ENCODE measurements around the gene CDK14.

The CDK14 gene

GRCh38 chr7:91034459-91035368 lies 438.6 kb downstream of the CDK14 start:
- peak; percentile 6 for DNase-seq

- DNase-seq, result no peak
Measured at GRCh38 chr7:91039033-91039432, 442.9 kb downstream of the CDK14 start.

- DNase-seq, result no peak
Measured at GRCh38 chr7:91041141-91041540, 445.0 kb downstream of the CDK14 start.

DNA sequence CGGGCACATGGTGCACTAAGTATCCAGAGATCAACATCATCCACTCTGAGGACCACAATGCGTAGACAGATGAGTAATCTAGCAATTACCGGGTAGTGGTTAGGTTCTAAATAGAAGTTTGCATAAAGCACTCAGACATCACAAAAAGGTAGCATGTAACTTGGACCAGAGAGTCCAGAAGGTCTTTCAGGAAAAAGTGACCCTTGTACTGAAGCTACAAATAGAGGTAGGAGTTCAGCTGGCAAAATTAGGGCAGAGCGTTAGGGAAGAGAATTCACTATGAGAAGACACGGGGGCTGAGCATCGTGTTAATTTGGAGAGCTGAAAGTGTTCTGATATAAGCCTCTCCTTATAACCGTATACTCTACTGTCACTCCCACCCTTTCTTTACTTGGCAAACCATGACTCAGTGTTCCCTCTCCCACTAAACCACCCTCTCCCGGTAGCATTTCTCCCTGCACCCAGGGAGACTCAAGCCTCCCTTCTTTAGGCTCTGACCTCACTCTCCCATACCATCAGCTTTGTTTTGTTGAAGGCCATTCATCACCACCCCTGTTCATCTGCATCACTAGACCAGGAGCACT lies 445.9 kb downstream of the CDK14 start:
- no peak for DNase-seq

- no peak for DNase-seq
Measured at GRCh38 chr7:91043186-91043585, 447.1 kb downstream of the CDK14 start.

GRCh38 chr7:91043924-91044645 lies 448.0 kb downstream of the CDK14 start:
- DNase-seq, result no peak

- DNase-seq, result no peak
Measured at GRCh38 chr7:91045606-91046005, 449.5 kb downstream of the CDK14 start.

GRCh38 chr7:91046322-91047089 lies 450.4 kb downstream of the CDK14 start:
- no peak for DNase-seq

- DNase-seq, result no peak
Measured at GRCh38 chr7:91047636-91048035, 451.5 kb downstream of the CDK14 start.

GRCh38 chr7:91050677-91051076 lies 454.6 kb downstream of the CDK14 start:
- DNase-seq, result no peak

DNA sequence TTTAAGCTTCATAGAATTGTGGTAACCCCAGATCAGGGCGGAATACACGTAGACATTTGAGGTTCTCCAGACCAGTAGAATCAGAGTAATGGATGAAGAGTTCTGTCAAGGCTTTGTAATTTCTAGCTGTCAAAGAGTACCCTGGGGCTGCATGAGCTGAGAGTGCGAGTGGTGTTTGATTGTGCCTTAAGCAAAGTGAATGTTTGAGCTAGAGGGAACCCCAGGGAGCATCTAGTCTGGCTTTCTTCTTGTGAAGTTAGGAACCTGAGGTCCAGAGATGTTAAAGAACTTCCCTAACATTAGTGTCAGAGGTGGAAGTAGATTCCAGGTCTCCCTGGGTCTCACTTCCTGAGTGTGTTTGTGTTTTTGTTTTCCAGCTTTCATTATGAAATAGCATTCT lies 455.8 kb downstream of the CDK14 start:
- no peak for DNase-seq

DNA sequence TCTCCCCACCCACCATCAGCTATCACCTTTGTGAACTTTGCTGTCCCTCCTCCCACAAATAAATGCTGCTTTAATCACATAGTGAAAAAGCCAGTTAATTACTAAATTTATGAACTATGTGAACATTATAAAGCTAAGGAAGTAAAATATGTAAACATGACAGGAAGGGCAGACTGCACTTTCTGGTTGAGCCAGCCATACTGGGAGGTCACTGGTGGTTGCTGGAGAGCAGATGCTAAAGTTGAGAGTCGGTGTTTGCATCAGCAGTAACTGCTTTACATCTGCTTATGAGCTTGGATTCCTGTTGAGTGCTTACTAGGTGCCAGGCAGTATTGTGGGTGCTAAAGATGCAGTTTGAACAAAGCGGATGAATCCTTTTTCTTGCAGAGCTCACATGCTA lies 458.3 kb downstream of the CDK14 start:
- no peak for DNase-seq

GRCh38 chr7:91055219-91055618 lies 459.1 kb downstream of the CDK14 start:
- no peak for DNase-seq

GRCh38 chr7:91062713-91063112 lies 466.6 kb downstream of the CDK14 start:
- no peak for DNase-seq

DNA sequence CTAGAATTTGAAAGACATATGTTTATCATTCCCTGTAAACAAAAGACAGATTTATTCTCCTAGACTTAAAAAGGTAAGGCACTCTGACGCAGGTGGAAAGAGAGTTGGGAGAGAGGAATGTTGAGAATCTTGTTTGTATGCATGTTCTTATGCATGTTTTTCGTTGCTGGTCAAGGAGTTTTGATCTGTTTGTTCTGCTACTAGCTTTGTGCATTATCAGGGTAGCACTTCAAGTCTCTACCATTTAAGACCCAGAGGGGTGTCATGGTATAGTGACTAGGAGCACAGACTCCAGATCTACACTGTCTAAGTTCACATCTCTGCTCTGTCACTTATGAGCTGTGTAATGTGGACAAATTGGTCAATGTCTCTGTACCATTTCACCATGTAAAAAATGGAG lies 467.9 kb downstream of the CDK14 start:
- DNase-seq, result no peak

- no peak for DNase-seq
Measured at GRCh38 chr7:91064938-91065337, 468.8 kb downstream of the CDK14 start.

DNA sequence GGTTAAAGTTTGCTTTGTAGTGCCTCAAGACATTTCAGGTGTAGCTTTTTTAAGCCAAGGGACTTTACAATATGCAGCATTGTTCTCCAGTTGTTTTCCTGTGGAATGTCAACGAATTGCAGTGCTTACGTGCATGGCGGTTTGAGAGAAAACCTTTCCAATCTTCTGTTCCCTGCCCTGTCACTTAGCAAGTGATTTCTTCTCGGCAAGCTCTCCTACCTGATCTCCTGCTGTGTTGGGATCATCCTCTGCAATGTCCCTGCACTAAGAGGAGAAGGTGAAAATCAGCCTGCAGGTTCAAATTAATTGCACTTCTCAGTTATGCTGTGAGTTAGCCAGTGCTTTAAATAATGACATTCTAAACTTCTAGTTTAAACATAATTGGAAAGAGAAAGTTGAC lies 470.5 kb downstream of the CDK14 start:
- no peak for DNase-seq

DNA sequence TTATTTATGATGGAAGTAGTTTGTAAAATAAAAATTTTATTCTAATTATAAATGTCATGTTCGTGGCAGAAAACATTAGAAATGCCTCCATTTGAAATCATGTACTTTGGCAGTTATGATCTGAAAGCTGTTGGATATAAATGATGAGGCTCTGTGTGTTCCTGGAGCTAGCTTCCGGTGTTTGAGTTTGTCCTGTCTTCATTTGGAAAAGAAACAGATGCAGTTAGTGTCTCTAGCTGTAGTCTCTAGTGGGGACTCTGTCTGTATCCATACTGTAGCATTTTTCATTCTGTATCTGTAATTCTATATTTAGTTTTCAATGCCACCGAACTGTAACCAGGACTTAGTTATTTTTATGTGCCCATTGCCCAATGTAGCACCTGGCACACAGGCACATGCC lies 471.1 kb downstream of the CDK14 start:
- no peak for DNase-seq

DNA sequence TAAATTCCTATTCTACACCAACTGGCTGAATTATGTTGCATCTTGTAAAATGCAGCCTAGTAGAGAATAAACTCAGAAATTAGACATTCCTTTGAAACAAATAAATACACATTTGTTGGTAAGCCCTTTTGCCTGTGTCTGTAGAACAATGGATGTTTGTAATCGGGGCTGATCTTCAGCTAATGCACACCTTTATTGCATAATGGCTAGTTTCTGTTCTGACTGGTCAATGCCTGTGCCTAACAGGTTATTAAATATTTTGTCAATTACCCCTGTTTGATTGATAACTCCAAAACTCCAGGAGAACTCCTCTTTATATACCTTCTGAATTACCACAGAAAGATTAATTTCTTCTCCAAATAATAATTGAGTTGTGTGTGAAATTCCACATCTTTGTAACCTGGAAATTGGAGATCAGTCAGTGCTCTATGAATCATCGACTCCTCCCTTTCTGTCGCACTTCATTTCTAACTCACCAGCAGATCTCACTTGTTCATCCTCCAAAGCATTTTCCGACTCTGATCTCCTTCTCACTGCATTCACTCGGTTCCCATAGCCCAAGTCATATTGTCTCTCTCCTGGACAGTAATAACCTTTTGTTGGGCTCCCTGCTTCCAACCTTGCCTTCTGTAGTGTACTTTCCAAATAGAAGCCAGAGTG lies 472.1 kb downstream of the CDK14 start:
- DNase-seq, result no peak

GRCh38 chr7:91069146-91069545 lies 473.0 kb downstream of the CDK14 start:
- no peak for DNase-seq

- DNase-seq, result no peak
Measured at GRCh38 chr7:91079487-91079886, 483.4 kb downstream of the CDK14 start.

DNA sequence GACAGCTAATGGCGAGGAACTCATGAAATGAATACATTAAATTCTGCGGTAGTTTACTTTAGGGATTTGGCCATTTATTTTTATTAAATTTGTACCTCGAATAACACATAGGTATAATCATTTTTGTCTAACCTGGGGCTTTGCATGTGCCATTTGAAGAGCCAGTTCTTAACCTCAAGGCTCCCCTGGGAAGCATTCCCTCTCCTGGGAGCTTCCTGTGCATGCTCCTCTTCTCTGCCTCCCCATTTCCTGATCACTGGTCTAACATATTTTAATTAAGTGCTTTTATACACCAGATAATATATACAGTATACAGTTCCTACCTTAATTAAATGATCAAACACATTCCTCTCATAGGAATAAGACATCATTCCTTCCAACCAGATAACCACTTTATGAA lies 484.2 kb downstream of the CDK14 start:
- DNase-seq, result no peak

- no peak for DNase-seq
Measured at GRCh38 chr7:91082038-91082437, 485.9 kb downstream of the CDK14 start.
